Measurements from ENCODE around the gene ATP11A. TPM values are rescaled to one million over a fixed set of nuclear protein-coding genes. Genes with fewer than 3 reads are reported as not detected.

ATP11A gene
- total and polyA plus RNA-seq, 9 of the 15 experiments (the other 6 are each of a cell fraction or from before 2014, with no cell fraction given): 0.38 to 34.2 (median 4.2) TPM

- TF ChIP-seq, protein P1, sequence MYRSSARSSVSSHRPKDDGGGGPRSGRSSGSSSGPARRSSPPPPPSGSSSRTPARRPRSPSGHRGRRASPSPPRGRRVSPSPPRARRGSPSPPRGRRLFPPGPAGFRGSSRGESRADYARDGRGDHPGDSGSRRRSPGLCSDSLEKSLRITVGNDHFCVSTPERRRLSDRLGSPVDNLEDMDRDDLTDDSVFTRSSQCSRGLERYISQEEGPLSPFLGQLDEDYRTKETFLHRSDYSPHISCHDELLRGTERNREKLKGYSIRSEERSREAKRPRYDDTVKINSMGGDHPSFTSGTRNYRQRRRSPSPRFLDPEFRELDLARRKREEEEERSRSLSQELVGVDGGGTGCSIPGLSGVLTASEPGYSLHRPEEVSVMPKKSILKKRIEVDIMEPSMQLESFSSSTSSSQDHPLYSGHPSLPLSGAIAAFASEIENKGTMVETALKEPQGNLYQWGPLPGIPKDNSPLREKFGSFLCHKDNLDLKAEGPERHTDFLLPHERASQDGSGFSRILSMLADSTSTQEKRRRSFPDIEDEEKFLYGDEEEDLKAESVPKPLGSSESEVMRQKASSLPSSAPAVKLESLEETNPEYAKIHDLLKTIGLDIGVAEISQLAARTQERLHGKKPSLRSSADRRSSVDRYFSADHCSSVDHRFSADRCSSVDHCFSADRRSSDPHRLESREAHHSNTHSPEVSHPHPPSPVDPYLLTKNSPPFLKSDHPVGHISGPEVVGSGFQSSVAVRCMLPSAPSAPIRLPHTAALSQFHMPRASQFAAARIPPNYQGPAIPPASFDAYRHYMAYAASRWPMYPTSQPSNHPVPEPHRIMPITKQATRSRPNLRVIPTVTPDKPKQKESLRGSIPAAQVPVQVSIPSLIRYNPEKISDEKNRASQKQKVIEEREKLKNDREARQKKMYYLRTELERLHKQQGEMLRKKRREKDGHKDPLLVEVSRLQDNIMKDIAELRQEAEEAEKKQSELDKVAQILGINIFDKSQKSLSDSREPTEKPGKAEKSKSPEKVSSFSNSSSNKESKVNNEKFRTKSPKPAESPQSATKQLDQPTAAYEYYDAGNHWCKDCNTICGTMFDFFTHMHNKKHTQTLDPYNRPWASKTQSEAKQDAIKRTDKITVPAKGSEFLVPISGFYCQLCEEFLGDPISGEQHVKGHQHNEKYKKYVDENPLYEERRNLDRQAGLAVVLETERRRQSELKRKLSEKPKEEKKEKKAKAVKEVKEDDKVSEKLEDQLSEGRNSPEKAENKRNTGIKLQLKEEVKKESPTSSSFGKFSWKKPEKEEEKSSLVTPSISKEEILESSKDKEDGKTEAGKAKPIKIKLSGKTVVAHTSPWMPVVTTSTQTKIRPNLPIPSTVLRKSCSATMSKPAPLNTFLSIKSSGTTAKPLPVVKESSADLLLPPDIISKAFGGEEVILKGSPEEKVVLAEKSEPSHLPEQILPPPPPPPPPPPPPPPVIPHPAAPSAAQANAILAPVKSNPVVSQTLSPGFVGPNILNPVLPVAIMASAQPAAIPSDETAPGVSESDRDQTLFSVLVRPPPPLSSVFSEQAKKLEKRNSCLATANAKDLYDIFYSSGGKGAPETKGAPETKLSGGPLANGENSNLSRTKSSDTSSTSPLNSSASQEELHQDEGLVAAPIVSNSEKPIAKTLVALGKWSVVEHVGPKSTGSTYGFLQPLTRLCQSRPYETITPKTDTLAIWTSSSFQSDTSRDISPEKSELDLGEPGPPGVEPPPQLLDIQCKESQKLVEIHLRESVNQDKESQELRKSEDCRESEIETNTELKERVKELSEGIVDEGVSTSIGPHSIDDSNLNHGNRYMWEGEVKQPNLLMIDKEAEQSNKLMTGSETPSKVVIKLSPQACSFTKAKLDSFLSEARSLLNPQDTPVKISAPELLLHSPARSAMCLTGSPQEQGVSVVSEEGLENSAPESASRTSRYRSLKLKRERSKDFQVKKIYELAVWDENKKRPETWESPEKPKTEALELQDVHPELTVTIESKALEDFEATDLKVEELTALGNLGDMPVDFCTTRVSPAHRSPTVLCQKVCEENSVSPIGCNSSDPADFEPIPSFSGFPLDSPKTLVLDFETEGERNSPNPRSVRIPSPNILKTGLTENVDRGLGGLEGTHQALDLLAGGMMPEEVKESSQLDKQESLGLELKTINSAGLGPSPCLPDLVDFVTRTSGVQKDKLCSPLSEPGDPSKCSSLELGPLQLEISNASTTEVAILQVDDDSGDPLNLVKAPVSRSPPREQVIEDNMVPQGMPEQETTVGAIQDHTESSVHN (IDR thresholded peaks at IDR 0.05; ENCODE audit: borderline replicate concordance in 1 of 2, low read depth in 1 of 2): no peak
- TF ChIP-seq JUND (IDR thresholded peaks at IDR 0.05; ENCODE audit: borderline replicate concordance, low read depth, low read length) (no peak), JUND (tag; IDR thresholded peaks at IDR 0.05; ENCODE audit: borderline replicate concordance, low read depth, low read length) (no peak), NFIC (IDR thresholded peaks at IDR 0.05) (no peak)
Observed at GRCh38 chr13:112899281-112900225, 209.7 kb downstream of the ATP11A start (continued).
